ELR (cell line): ENCODE results near the gene TSPAN1.
A peak's percentile ranks its signal among the peaks of the same experiment; 100 is the strongest.

Experiments used
- DNase-seq: peaks from one replicate; pipeline ENCODE4 v3.0.0-alpha.2; 2015; ENCODE audit warnings: low read depth

The TSPAN1 gene

GRCh38 chr1:46160212-46160611, 14.7 kb upstream of the TSPAN1 start:
- DNase-seq = no peak

DNA sequence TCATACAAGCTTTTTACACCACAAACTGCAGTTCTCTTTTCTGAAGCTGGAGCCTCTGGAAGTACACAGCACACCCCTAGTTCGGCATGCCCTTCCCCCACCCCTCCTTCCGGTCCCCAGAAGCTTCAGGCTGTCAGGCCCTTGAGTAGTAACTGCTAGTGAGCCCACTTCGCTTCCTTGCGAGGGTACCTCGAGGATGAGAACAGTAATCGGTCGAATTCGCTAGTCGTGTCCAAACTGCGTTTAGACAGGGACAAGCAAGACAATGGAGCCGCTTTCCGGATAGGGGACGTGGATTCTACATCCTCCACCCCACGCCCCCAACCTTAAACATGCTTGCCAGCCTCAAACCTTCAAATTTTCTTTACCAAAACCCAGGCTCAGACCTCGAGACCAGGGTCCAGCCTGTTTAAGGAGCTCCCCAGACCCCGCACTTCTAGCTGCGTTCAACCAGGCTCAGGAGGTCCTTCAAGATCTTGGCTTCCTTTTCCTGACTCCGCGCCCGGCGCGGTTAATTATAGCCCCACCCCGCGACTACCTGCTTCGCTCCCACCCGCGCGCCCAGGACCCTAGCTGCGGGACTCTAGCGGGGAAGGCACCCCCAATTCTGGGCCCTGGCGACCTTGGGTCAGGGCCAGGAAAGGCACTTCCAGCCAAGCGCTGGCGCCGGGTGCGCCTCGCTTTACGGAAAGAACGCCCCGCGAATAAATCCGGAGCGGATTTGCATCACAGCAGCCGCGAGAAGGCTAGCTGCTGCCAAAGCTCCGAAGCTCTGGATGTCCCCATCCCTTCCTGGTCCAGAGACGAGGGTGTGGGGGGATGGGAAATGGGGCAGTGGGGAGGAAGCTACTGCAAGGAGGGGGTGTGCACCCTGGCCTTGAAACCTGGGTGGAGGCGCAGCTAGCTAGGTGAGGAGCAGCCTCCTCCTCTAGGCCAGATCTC, 8.1 kb upstream of the TSPAN1 start:
- DNase-seq = no peak

GRCh38 chr1:46168477-46168876, 6.4 kb upstream of the TSPAN1 start:
- no peak for DNase-seq

GRCh38 chr1:46169811-46170454, 5.0 kb upstream of the TSPAN1 start:
- DNase-seq = no peak

GRCh38 chr1:46171351-46171750, 3.5 kb upstream of the TSPAN1 start:
- DNase-seq = no peak

- DNase-seq = no peak
These were observed 3.0 kb upstream of the TSPAN1 start for GRCh38 chr1:46171871-46172270.

DNA sequence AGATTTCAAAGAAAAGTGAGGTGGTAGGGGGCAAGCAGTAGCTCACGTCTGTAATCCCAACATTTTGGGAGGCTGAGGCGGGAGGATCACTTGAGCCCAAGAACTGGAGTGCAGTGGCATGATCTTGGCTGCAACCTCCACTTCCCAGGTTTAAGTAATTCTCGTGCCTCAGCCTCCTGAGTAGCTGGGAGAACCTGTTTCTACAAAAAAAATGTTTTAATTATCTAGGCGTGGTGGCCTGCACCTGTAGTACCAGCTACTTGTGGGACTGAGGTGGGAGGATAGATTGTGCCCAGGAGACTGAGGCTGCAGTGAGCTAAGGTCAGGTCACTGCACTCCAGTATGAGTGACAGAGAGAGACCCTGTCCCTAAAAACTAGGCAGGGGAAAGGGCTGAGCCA, 2.6 kb upstream of the TSPAN1 start:
- DNase-seq = no peak

DNA sequence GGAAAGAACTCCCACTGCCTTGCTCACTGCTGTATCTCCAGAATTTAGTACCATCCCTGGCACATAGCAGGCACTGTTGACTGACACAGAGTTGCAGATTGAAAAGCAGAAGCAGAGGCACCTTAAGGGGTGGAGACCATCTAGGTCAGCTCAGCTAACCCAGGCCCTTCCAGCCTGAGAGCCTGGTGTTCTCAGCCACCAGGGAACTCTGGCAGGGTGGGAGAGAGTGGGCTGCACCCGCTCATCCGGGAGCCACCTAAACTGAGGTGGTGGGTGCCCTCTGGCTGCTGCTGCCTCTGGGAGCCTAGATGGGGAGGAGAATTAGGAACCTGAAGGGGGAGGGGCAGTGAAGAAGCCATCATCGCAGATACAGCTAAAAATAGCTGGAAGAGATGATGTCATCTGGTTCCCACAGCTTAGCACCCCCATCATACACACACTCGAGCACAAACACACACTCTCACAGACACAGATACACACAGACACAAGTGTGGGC, 1.5 kb upstream of the TSPAN1 start:
- no peak for DNase-seq

DNA sequence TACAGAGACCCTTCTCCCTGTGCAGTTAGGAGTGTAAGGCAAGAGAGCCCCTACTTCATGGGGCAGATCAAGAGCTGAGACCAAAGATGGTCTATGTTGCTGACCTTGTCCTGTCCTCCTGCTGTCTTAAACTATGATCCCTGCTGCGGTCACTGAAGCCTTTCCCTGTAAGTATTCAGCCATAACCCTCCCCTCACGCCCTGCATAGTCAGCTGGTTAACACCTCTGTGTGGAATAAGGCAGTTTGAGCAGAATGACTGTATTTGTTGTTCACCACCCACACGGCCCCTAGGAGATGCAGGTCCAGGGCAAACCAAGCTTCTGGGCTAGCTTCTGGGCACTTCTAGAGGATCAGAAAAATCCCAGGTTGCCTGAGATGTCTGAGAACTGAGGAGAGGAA, 356 bp downstream of the TSPAN1 start:
- DNase-seq = no peak

GRCh38 chr1:46176211-46176865, 1.5 kb downstream of the TSPAN1 start, which contains the start of gene P3R3URF:
P3R3URF (minus strand) TSS chr1:46176488; CDS start chr1:46176471, 17 bp downstream.
- no peak for DNase-seq

GRCh38 chr1:46179138-46180081, 4.5 kb downstream of the TSPAN1 start:
- peak; percentile 92 for DNase-seq

- DNase-seq = peak; percentile 36
These were observed 5.3 kb downstream of the TSPAN1 start for GRCh38 chr1:46180082-46180616.

GRCh38 chr1:46181343-46182260, 6.7 kb downstream of the TSPAN1 start:
- DNase-seq = peak; percentile 30

DNA sequence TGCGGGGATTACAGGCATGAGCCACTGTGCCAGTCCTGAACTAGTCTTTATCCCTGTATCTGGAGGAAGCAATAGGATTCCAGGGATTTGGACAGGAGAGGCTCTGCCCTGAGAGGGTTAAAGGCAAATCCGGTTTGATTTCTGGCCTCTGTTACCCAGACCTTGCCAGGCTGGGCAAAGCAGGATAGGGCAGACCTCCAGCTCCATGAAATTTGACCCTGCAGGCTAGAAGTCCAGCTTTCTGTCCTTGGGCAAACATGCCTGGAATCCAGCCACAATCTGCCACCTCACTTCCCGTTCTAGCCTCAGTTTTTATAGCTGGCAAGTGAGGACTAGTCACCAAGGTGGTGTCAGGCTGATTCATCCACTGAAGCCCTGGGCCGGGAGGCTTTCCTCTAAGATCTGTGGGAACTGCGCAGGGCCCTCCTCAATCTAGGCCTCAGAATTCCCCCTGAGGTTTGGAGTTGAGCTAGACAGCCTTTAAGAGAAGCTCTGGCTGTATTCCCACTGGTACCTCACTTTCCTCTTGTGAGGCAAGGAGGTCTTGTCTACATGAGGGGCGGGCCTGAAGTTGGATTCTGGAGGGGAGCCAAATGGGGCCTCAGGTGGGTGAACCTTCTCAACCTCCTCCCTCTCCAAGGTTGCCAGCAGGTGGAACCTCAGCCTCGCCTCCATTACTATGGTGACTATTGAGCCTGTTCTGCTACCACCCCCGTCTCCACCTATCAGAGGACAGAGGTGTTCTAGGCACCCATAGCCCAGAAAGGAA, 8.4 kb downstream of the TSPAN1 start:
- peak; percentile 99 for DNase-seq

GRCh38 chr1:46183926-46184557, 9.2 kb downstream of the TSPAN1 start:
- DNase-seq = peak; percentile 35

- no peak for DNase-seq
These were observed 10.2 kb downstream of the TSPAN1 start for GRCh38 chr1:46184920-46185658.

DNA sequence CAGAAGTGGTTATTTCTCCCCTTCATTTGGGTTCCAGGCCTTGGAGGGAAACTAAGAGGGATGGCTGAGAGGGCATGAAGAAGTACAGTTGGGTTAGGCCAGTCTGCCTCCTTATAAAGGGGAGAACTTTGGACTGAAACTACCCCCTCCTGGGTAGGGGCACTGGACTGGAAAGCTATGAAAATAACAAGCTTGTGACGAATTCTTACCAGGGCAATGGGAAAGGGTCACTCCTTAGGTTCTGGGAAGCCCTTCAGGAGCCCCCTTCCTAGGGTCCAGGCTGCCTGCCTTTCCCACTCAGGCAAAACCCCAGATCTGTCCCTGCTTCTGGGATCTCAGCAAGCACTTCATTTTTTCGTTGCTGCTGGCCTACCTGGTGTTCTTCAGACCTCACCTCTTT, 11.2 kb downstream of the TSPAN1 start:
- no peak for DNase-seq
